ENCODE data around the gene OCA2.

OCA2 gene

DNA sequence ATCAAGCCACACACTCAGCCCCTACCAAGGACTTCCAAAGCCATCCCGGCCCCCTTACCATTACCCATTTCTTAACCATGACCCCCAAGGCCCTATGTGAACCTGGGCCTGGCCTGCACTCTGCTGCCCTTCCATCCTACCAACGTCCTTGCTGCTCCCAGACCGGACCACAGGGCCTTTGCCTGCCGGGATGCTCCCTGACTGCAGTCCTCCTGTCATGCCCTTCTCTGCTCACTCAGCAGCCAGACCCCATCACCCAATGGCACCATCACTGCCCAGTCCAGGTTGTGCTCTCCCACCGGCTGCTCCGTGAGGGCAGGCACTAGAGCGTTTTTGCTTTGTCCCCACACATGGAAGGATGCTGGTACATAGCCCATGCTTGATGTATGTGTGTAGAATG, 73.7 kb downstream of the OCA2 start:
- no peak overlapping the region for H3K9ac ChIP-seq (ENCODE audit: low read depth, low read length)
- H3K36me3 ChIP-seq (ENCODE audit: insufficient read depth, low read depth, low read length), result no peaks in the 10 kb centered on the region
- no peak overlapping the region for H3K27ac ChIP-seq (ENCODE audit: low read length)
- no peaks in the 10 kb centered on the region for H3K9me3 ChIP-seq (ENCODE audit: insufficient read depth, low read depth, low read length)
- H3K4me1 ChIP-seq (ENCODE audit: insufficient read depth, low read length), result peaks cover 3% of the 10 kb centered on the region; the same call in 1 of the 2 replicates
- H3K27me3 ChIP-seq (ENCODE audit: insufficient read depth, low read length), result no peaks in the 10 kb centered on the region
- no peak overlapping the region for H3K4me3 ChIP-seq (ENCODE audit: low read length)

GRCh38 chr15:28024889-28025250, 74.2 kb downstream of the OCA2 start:
- no peak overlapping the region for H3K4me3 ChIP-seq (ENCODE audit: low read length)
- no peak overlapping the region for H3K27ac ChIP-seq (ENCODE audit: low read length)
- H3K27me3 ChIP-seq (ENCODE audit: insufficient read depth, low read length), result no peaks in the 10 kb centered on the region
- no peaks in the 10 kb centered on the region for H3K9me3 ChIP-seq (ENCODE audit: insufficient read depth, low read depth, low read length)
- H3K4me1 ChIP-seq (ENCODE audit: insufficient read depth, low read length), result peaks cover 3% of the 10 kb centered on the region; the same call in 1 of the 2 replicates
- H3K9ac ChIP-seq (ENCODE audit: low read depth, low read length), result no peak overlapping the region
- no peaks in the 10 kb centered on the region for H3K36me3 ChIP-seq (ENCODE audit: insufficient read depth, low read depth, low read length)

DNA sequence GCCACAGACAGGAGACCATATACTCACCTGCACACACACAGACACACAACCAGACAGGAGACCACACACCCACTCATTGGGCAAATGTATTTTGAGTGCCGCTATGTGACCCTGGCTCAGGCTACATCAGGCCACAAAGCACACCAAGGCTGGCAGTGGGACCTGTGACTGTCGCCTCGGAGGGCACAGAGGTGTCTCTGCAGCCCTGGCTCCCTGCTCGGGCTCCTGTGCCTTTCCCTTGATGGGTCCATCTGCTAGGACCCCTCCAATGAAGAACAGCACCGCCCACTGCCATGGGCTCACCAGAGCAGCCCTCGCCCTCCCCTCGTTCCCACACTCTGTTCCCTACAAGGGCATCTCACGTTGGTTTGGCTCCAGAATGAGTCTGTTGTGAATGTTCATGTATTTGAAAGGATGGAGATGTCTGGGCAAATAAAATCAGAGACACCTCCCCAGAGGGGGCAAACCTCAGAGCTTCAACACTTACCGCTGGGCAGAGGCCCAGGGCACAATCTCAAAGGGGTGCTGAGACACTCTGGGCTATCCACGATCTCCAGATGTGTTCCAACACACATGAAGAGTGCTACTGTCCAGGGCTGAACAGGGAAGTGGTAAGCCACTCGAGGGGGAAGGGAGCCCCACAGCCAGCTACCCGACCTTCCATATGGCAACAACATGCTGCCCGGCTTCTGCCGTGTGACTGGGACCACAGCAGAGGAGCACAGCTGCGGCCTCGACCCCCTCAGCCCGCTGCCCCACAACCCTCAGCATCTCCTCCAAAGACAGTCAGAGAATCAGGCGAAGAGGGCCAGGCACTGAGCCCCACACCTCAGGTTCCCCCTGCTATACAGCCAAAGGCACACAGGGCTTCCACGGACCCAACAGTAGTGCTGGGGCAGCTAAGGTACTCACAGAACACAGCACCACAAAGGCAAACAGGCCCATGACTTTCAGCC, 74.9 kb downstream of the OCA2 start:
- Histone ChIP-seq H3K4me3 (ENCODE audit: low read length) (no peak overlapping the region), H3K9me3 (ENCODE audit: insufficient read depth, low read depth, low read length) (no peaks in the 10 kb centered on the region), H3K9ac (ENCODE audit: low read depth, low read length) (no peak overlapping the region), H3K27me3 (ENCODE audit: insufficient read depth, low read length) (no peaks in the 10 kb centered on the region), H3K27ac (ENCODE audit: low read length) (no peak overlapping the region), H3K4me1 (ENCODE audit: insufficient read depth, low read length) (peaks cover 8% of the 10 kb centered on the region; the same call in 1 of the 2 replicates), H3K36me3 (ENCODE audit: insufficient read depth, low read depth, low read length) (no peaks in the 10 kb centered on the region)

DNA sequence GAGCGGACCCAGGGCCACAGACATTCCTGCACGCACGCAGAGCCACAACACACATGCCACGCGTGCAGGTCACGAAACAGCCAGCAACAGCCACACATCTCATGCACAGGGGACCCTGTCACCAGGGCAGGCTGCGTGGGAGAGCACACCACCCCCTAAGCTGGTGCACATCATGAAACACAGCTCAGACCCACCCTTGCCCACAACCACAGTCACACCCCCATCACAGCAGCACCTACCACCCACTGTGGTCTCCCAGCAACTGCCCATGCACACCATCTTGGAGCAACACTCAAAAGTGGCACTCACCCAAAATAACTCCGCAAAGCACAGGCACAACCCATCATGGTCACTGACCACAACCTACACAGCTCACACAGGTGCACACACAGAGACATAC, 75.7 kb downstream of the OCA2 start:
- 0 out of 2 replicates have a peak, but pooled peaks cover 5% of the 10 kb centered on the region for H3K27me3 ChIP-seq (ENCODE audit: insufficient read depth, low read length)
- H3K9me3 ChIP-seq (ENCODE audit: insufficient read depth, low read depth, low read length), result no peaks in the 10 kb centered on the region
- no peak overlapping the region for H3K4me3 ChIP-seq (ENCODE audit: low read length)
- no peaks in the 10 kb centered on the region for H3K36me3 ChIP-seq (ENCODE audit: insufficient read depth, low read depth, low read length)
- no peak overlapping the region for H3K9ac ChIP-seq (ENCODE audit: low read depth, low read length)
- no peak overlapping the region for H3K27ac ChIP-seq (ENCODE audit: low read length)
- H3K4me1 ChIP-seq (ENCODE audit: insufficient read depth, low read length), result peaks cover 8% of the 10 kb centered on the region; the same call in 1 of the 2 replicates

DNA sequence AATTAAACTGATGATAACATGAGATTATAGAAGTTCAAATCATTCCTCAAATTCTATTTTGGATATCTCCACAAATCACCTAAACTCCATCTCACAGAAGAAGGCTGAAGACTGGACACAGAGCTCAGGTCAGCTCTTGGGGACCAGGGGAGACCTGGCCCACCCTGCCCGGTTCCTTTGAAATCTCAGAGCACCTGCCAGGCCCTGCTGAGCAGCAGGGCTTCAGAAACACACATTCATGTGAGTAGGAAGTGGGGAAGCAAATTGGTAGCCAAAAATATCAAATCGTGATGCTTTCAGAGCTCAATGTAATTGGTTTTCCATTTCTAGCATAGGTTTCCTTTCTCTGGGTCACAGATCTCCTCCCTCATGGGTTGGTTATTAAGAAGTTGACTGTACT, 76.2 kb downstream of the OCA2 start:
- H3K36me3 ChIP-seq (ENCODE audit: insufficient read depth, low read depth, low read length), result no peaks in the 10 kb centered on the region
- H3K9ac ChIP-seq (ENCODE audit: low read depth, low read length), result no peak overlapping the region
- H3K9me3 ChIP-seq (ENCODE audit: insufficient read depth, low read depth, low read length), result no peaks in the 10 kb centered on the region
- no peak overlapping the region for H3K4me3 ChIP-seq (ENCODE audit: low read length)
- no peak overlapping the region for H3K27ac ChIP-seq (ENCODE audit: low read length)
- 0 out of 2 replicates have a peak, but pooled peaks cover 5% of the 10 kb centered on the region for H3K27me3 ChIP-seq (ENCODE audit: insufficient read depth, low read length)
- peaks cover 8% of the 10 kb centered on the region; the same call in 1 of the 2 replicates for H3K4me1 ChIP-seq (ENCODE audit: insufficient read depth, low read length)

- Histone ChIP-seq H3K4me3 (ENCODE audit: low read length) (no peak overlapping the region), H3K27me3 (ENCODE audit: insufficient read depth, low read length) (0 out of 2 replicates have a peak, but pooled peaks cover 5% of the 10 kb centered on the region), H3K36me3 (ENCODE audit: insufficient read depth, low read depth, low read length) (no peaks in the 10 kb centered on the region), H3K9me3 (ENCODE audit: insufficient read depth, low read depth, low read length) (no peaks in the 10 kb centered on the region), H3K4me1 (ENCODE audit: insufficient read depth, low read length) (peaks cover 8% of the 10 kb centered on the region; the same call in 1 of the 2 replicates), H3K9ac (ENCODE audit: low read depth, low read length) (no peak overlapping the region), H3K27ac (ENCODE audit: low read length) (no peak overlapping the region)
These were observed 76.9 kb downstream of the OCA2 start for GRCh38 chr15:28022181-28022580.

GRCh38 chr15:28021281-28022039, 77.7 kb downstream of the OCA2 start:
- no peak overlapping the region for H3K4me3 ChIP-seq (ENCODE audit: low read length)
- no peak overlapping the region for H3K9ac ChIP-seq (ENCODE audit: low read depth, low read length)
- no peak overlapping the region for H3K27ac ChIP-seq (ENCODE audit: low read length)
- H3K4me1 ChIP-seq (ENCODE audit: insufficient read depth, low read length), result peaks cover 8% of the 10 kb centered on the region; the same call in 1 of the 2 replicates
- 0 out of 2 replicates have a peak, but pooled peaks cover 5% of the 10 kb centered on the region for H3K27me3 ChIP-seq (ENCODE audit: insufficient read depth, low read length)
- no peaks in the 10 kb centered on the region for H3K9me3 ChIP-seq (ENCODE audit: insufficient read depth, low read depth, low read length)
- H3K36me3 ChIP-seq (ENCODE audit: insufficient read depth, low read depth, low read length), result no peaks in the 10 kb centered on the region

GRCh38 chr15:28020644-28021043, 78.5 kb downstream of the OCA2 start:
- Histone ChIP-seq H3K9me3 (ENCODE audit: insufficient read depth, low read depth, low read length) (no peaks in the 10 kb centered on the region), H3K9ac (ENCODE audit: low read depth, low read length) (no peak overlapping the region), H3K36me3 (ENCODE audit: insufficient read depth, low read depth, low read length) (no peaks in the 10 kb centered on the region), H3K4me1 (ENCODE audit: insufficient read depth, low read length) (peaks cover 8% of the 10 kb centered on the region; the same call in 1 of the 2 replicates), H3K27ac (ENCODE audit: low read length) (no peak overlapping the region), H3K27me3 (ENCODE audit: insufficient read depth, low read length) (0 out of 2 replicates have a peak, but pooled peaks cover 5% of the 10 kb centered on the region), H3K4me3 (ENCODE audit: low read length) (no peak overlapping the region)

GRCh38 chr15:28019594-28020309, 79.4 kb downstream of the OCA2 start:
- Histone ChIP-seq H3K4me3 (ENCODE audit: low read length) (no peak overlapping the region), H3K4me1 (ENCODE audit: insufficient read depth, low read length) (peaks cover 8% of the 10 kb centered on the region; the same call in 1 of the 2 replicates), H3K9me3 (ENCODE audit: insufficient read depth, low read depth, low read length) (no peaks in the 10 kb centered on the region), H3K9ac (ENCODE audit: low read depth, low read length) (no peak overlapping the region), H3K27me3 (ENCODE audit: insufficient read depth, low read length) (0 out of 2 replicates have a peak, but pooled peaks cover 5% of the 10 kb centered on the region), H3K36me3 (ENCODE audit: insufficient read depth, low read depth, low read length) (no peaks in the 10 kb centered on the region), H3K27ac (ENCODE audit: low read length) (no peak overlapping the region)

DNA sequence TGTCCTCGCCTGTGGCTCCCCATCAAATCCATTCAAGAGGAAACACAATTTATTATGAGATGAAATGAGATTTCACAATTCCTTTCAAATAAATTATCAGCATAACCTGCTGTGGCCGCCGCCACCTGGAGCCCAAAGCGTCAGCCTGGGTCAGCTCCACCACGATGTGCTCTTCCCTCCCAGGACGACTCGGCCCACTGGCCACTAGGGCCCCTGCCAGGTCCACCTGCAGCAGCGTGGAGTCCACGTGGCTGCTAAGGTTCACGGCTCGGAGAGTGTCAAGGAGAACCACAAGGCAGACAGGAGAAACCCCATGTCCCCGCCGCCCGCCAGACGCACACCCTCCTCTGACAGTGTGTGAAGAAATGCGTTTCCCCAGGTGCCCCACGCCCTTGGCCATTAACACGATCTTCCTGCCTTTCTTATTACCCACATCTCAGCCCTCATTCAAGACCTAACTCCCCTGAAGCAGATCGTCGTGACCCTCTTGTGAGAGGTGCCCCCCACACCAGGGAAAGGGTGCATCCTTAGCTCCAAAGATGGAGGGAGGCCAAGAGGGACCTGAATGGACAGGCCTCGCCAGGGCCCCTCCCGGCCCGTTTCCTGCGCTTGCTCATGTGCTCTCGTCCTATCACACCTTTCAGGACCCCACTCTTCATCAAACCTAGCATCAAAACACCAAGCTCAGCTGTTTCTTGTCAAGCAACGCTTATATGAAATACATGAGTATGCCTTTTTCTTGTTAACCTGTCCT, 80.6 kb downstream of the OCA2 start:
- Histone ChIP-seq H3K9me3 (ENCODE audit: insufficient read depth, low read depth, low read length) (no peaks in the 10 kb centered on the region), H3K36me3 (ENCODE audit: insufficient read depth, low read depth, low read length) (no peaks in the 10 kb centered on the region), H3K4me1 (ENCODE audit: insufficient read depth, low read length) (peaks cover 8% of the 10 kb centered on the region; the same call in 1 of the 2 replicates), H3K9ac (ENCODE audit: low read depth, low read length) (no peak overlapping the region), H3K27me3 (ENCODE audit: insufficient read depth, low read length) (0 out of 2 replicates have a peak, but pooled peaks cover 5% of the 10 kb centered on the region), H3K27ac (ENCODE audit: low read length) (no peak overlapping the region), H3K4me3 (ENCODE audit: low read length) (no peak overlapping the region)
